COR-L47 (cell line): ENCODE measurements around the gene GRHL3.

Experiments
- DNase-seq: peaks from one replicate; lab custom pipeline; 2025; lab: John Stamatoyannopoulos, UW

GRHL3 gene

DNA sequence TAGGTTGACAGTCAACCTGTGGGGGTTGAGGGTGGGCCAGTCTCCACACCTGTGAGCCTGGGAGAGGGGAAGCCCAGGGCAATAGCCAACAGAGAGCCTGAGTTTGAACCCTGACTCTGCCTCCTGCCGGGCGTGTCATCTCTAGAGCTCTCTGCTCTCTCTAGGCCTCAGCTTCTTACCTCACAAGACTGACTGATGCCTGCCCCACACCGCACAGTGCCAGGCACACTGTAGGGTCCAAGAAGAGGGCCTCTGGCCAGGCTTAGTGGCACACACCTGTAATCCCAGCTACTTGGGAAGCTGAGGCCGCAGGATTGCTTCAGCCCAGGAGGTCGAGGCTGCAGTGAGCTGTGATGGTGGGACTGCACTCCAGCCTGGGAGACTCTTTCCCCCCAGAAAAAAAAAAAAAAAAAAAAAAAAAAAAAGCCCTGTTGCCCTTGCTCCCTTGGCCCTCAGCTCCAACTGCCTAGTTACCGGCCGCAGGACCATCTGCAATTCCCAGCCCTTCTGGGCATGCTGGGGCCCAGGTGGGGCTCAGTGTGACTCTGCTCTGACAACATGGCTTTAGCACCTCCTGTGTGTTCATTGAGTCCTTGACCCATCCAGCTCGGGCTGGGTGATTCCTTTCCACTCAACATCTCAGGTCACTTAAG, 25.1 kb downstream of the GRHL3 start:
- DNase-seq: no peak

- DNase-seq: no peak
These were observed 26.2 kb downstream of the GRHL3 start for GRCh38 chr1:24345334-24345733.

- DNase-seq: no peak
These were observed 28.2 kb downstream of the GRHL3 start for GRCh38 chr1:24347159-24347934.

DNA sequence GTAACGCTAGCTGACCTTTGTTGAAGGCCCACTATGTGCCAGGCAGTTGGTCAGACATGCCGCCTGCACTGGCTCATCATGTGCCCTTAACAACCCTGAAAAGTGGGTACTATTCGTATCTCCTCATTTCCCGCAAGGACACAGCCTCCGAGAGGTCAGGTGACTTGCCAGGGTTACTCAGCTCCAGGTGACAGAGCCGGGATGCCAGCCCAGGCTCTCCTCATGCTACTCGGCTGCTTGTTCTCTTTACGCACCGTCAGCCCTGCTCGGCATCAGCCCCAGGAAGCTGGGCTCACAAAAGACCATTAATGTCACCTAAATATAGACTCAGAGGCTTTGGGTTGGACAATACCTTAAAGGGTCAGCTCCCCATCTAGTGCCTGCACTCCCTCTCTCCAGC, 29.0 kb downstream of the GRHL3 start:
- DNase-seq: no peak

DNA sequence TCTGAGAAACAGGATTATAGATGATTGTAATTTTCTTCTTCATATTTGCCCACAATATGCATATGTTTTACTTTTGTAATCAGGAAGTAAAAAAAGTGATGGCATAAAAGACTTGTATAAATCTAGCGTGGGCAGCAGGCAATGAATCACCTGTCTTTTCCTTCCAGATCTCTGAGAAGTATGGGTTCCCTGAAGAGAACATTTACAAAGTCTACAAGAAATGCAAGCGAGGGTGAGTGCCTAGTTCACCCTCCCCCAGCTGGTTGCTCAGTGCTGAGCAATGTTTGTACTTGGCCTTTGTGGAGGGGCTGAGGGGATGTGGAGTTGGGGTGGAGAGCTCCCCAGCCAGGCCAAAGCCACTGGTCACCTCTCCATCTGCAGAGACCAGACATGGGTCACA, 30.7 kb downstream of the GRHL3 start:
- no peak for DNase-seq

- DNase-seq: no peak
These were observed 32.1 kb downstream of the GRHL3 start for GRCh38 chr1:24351247-24351646.

DNA sequence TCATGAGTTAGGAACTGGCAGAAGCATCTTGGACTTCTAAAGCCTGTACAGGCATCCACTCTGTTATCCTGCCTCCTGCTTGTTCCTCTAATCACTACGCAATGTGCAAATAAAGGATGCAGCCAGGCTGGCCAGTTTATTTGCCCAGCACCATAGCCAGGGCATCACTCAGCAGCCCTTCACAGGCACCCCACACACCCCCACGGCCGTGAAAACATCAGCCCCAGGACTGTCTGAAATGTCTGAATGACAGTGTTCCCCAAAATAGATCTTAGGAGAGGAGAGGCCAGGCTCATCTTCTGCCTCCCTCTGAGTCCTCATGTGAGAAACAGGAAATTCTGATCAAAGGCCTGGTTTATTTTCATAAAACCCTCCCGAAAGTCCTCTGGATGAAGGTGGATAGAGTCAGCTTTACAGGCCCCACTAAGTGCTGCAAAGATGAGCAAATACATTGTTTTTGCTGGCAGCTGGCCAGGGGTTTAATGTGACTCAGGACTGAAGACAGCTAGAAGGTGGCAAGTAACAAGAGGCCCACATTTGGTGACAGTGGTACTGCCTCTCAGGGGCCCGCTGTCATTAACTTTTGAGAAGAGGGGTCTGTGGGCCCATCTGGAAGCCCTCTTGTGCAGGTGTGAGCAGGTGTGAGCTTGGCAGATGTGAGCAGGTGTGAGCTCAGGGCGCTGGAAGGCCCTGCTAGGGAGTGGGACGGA, 32.9 kb downstream of the GRHL3 start:
- no peak for DNase-seq

DNA sequence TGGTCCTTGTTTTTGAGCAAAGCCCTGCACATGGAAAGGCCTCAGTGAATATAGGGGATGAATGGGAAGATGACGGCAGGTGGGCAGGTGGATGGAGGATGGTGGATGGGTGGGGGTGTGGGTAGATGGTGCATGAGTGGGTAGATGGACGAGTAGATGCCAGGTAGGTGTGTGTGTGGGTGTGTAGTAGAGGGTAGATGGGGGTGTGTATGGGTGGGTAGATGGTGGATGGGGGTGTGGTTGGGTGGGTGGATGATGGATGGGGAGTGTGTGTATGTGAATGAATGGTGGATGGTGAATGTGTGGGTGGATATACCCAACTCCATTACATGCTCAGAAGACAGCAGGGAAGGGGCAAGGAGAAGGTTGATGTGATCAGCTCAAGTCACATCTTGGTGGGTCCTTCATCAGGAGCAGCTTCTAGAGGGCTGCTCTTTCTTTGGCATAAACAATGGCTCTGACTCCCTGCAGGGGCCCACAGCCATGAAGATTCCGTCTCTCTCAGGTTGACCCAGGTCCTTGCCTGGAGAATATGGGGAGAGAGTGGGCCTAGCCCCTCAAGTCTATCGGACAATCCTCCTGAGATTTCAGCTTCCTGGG, 34.2 kb downstream of the GRHL3 start:
- DNase-seq: no peak

- no peak for DNase-seq
These were observed 36.3 kb downstream of the GRHL3 start for GRCh38 chr1:24355466-24355865.

DNA sequence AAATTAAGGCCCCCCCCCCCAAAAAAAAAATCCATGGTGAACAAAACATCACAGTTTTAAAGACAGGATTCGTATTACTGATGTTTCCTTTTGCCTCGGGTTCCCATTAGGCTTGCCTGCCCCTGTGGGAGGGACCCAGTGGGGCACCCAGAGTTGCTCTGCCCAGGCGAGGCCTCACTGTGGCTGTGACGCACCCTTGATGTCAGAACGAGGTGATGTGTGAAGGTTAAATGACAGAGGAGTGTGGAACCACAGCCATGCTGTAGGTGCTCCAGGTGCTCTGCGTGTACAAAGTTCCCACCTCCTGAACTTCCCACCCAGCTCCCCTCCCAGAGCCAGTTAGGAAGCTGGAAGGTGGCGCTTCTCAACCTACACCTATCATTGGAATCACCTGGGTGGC, 37.9 kb downstream of the GRHL3 start:
- DNase-seq: no peak

GRCh38 chr1:24360681-24361080, 41.5 kb downstream of the GRHL3 start:
- no peak for DNase-seq

DNA sequence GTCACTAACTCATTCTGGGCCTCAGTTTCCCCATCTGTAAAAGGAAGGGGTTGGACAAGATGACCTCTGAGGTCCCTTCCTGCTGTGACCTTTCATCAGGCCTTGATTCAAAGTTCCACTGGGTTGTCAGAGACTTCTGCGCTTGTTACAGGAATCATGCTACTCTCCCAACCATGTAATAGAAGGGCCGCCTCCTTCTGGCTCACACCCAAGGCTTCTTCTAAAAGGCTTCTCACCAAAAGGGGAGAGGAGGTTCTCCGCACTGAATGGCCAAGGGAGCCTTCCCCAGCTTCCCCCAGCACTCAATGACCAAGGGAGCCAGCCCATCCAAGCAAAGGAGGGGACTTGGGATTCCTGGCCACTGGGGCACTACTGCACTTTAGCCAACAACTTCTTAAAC, 42.7 kb downstream of the GRHL3 start:
- no peak for DNase-seq

DNA sequence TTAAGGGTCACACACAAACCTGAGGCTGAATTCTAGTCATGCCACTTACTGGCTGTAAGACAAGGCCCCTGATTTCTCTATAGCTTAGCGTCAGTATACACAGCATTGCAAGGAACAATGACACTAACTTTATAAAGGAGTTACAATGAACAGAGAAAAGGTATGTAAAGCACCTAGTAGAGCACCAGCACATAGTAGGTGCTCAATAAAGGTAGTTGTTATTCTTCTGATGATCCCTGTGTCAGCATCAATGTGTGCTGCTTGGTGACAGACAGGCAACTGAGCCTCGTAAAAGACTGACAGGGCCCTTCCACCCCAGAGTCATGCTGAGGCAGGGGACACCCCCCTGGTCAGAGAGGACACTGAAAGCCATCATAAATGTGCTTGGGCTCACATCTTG, 43.2 kb downstream of the GRHL3 start:
- DNase-seq: no peak

GRCh38 chr1:24362982-24363614, 43.9 kb downstream of the GRHL3 start:
- no peak for DNase-seq

DNA sequence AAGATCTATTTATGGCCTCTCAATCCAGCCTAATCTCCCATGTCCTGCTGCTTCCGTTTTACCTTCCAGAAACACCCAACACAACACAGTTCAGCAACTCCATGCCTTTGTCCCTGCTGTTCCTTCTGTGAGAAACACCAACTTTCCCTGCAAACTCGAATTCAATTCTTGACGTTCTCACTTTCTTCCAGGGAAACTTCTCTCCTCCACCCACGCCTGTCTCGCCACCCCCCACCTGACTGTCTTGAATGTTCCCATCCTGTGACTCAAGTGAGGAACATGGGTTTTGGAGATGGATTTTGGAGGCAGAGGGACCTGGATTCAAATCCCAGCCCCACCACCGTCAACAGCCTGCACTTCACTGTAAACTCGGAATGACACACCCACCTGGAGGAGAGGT, 44.8 kb downstream of the GRHL3 start:
- no peak for DNase-seq

- DNase-seq: no peak
These were observed 45.4 kb downstream of the GRHL3 start for GRCh38 chr1:24364605-24364974.

DNA sequence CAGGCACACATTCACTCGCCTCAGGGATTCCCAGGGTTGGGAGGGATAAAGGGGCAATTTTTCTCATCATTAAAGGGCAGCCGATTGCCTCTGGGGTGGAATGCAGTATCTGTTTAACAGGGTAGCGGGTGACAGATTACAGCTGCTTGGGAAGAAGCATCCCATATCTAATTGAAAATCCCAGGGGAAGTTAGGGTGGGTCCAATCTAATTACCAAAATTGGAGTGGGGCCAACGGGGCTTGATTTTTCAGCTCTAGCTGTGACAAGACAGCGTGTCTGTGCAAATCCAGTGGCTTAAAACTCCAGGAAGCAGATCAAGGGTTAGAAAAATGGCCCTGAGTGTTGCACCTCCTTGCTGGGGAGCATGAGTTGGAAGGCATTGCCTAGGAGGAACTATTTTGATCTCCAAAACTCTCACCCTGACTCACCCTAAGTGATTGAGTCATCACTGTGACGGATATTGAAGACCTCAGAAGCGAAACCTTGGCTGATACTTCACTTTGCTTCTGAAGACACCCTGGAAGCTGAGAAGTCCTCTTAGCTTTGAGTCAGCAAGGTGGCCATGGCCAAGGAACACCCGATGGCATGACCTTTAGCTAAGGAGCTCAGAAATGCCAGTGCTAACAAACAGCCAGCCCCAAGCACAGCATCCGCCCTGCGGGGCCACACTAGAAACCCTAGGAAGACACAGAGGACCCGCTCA, 46.0 kb downstream of the GRHL3 start:
- peak; percentile 20 for DNase-seq

GRCh38 chr1:24366707-24367106, 47.5 kb downstream of the GRHL3 start:
- DNase-seq: no peak

GRCh38 chr1:24369199-24369598, 50.0 kb downstream of the GRHL3 start:
- DNase-seq: no peak

DNA sequence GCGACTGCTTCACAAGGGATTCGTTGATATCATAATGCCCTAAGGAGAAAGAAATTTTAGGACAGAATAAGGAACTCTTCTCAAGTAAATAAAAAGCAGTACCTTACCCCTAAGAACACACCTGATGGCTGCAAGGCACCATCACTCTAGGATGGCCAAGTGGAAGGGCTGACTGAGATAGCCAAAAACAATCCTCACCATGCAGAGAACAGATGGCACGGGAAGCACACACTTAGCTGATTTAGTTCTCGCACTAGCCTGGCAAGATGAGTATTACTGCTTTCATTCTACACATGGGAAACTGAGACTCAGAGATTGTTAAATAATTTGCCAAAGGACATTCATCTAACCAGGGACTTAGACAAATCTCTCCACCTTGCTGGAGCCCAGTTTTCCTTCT, 50.6 kb downstream of the GRHL3 start:
- DNase-seq: no peak

- no peak for DNase-seq
These were observed 53.9 kb downstream of the GRHL3 start for GRCh38 chr1:24373044-24373443.

DNA sequence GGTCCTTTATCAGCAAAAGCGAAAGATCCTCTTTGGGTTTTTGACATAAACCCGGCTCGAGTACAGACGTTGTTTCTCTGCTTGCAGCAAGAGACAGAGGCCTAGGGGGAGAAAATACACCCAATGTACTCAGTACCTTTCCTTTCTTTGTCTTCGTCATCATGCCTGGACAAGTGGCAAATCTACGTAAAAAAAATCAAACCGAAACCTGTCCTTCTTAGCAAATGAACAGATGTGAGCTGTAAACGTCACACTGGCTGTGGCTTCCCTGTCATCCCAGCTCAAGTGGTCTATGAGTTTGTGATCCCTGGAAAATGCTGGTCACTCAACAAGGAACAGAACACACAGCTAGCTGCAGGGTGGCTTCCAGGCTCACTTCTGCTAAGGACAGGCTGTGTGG, 54.6 kb downstream of the GRHL3 start:
- DNase-seq: no peak
